WERI-Rb-1 (cell line): ENCODE results near the gene TMEM40.

ENCODE experiments used
- DNase-seq: peaks from one replicate; pipeline ENCODE4 v3.0.0-alpha.2; 2020
- H3K27ac ChIP-seq: fragments of 250-450 bp; sonication (Bioruptor Pico); 2 replicates; pipeline ENCODE4 v1.5.1; 2020; ENCODE audit warnings: mild to moderate bottlenecking, moderate library complexity
- H3K27me3 ChIP-seq: fragments of 250-450 bp; sonication (Bioruptor Pico); 2 replicates; pipeline ENCODE4 v1.5.1; 2021; ENCODE audit warnings: mild to moderate bottlenecking, low read depth, moderate library complexity; ENCODE audit not compliant: insufficient read depth, severe bottlenecking
- H3K36me3 ChIP-seq: fragments of 250-450 bp; sonication (Bioruptor Pico); 2 replicates; pipeline ENCODE4 v1.5.1; 2020; ENCODE audit warnings: mild to moderate bottlenecking, moderate library complexity
- H3K4me3 ChIP-seq: 2 replicates; pipeline ENCODE4 v1.5.1; 2011; ENCODE audit warnings: low read depth, mild to moderate bottlenecking, control low read depth, low read length
- H3K9me3 ChIP-seq: fragments of 250-450 bp; sonication (Bioruptor Pico); 2 replicates; pipeline ENCODE4 v1.5.1; 2021; ENCODE audit warnings: mild to moderate bottlenecking, moderate library complexity; ENCODE audit not compliant: severe bottlenecking
- CTCF ChIP-seq: IDR thresholded peaks from 2 replicates; pipeline ENCODE4 v1.5.1; 2011; ENCODE audit warnings: low read depth, mild to moderate bottlenecking, control low read depth, inconsistent platforms, low read length

Gene TMEM40

DNA sequence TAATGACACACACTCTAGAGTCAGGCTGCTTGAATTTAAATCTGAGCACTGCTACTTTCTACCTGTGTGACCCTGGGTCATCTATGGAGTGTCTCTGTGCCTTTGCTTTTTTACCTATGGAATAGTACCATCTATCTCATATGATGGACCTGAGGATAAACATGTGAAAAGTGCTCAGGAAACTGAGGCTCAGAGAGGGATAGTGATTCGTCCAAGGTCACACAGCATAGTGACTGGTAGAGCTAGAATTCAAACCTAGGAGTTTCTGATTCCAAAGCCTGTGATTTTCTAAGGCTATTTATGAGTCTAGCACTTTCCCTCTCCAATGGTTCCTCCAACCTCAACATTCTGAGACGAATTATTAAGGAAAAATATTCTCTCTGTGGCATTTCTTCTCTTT lies 63.1 kb downstream of the TMEM40 start:
- no peaks in the 10 kb centered on the region for H3K9me3 ChIP-seq
- H3K27ac ChIP-seq, result no peak overlapping the region
- no peak overlapping the region for H3K4me3 ChIP-seq
- H3K27me3 ChIP-seq, result no peaks in the 10 kb centered on the region
- TF ChIP-seq CTCF, result no peak
- no peak for DNase-seq
- H3K36me3 ChIP-seq, result no peaks in the 10 kb centered on the region

- no peak overlapping the region for H3K4me3 ChIP-seq
- H3K36me3 ChIP-seq, result no peaks in the 10 kb centered on the region
- no peak for TF ChIP-seq CTCF
- no peak overlapping the region for H3K27ac ChIP-seq
- H3K27me3 ChIP-seq, result no peaks in the 10 kb centered on the region
- DNase-seq, result no peak
- H3K9me3 ChIP-seq, result no peaks in the 10 kb centered on the region
Measured at GRCh38 chr3:12695112-12695511, 63.9 kb downstream of the TMEM40 start.

DNA sequence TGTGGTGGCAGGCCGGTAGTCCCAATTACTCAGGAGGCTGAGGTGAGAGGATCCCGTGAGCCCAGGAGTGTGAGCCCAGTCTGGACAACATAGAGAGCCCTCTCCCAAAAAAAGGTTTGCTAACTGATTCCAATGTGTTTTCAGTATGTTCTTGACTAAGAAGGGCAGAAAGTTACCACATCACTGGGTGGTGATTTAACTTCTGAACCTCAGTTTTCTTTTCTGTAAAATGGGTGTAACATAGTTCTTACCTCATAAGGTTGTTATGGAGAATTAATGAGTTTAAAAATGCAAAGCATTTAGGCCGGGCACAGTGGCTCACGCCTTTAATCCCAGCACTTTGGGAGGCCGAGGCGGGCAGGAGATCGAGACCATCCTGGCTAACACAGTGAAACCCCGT lies 66.6 kb downstream of the TMEM40 start:
- Histone ChIP-seq H3K36me3 (no peaks in the 10 kb centered on the region), H3K27ac (no peak overlapping the region), H3K27me3 (no peaks in the 10 kb centered on the region), H3K9me3 (no peaks in the 10 kb centered on the region), H3K4me3 (no peak overlapping the region)
- no peak for TF ChIP-seq CTCF
- no peak for DNase-seq

- no peak for DNase-seq
- Histone ChIP-seq H3K36me3 (no peaks in the 10 kb centered on the region), H3K27me3 (no peaks in the 10 kb centered on the region), H3K27ac (no peak overlapping the region; the same call in none of the 2 replicates), H3K4me3 (no peak overlapping the region), H3K9me3 (no peaks in the 10 kb centered on the region)
- TF ChIP-seq CTCF, result peak; percentile 10; the same call in 1 of the 2 replicates
Measured at GRCh38 chr3:12689997-12690711, 68.9 kb downstream of the TMEM40 start.

DNA sequence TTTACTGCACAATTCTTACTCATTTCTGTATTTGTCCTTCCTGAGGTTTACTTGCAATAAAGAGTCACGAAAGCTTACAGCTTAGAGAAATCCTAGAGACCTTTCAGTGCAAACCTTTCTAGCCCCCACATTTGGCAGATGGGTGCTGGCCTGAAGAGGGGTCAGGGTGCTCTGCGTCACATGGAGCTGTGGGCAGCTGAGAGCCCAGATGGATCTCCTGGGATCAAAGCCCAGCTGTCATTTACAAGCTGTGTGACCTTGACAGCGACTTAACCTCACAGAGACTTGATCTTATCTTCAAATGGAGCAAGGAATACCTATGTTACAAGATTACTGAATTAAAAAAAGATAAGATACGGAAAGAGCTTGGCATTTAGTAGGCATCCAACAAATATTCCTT lies 71.1 kb downstream of the TMEM40 start:
- DNase-seq, result peak; percentile 94
- peak overlapping the region; percentile 90 for H3K27ac ChIP-seq
- H3K36me3 ChIP-seq, result no peaks in the 10 kb centered on the region
- no peaks in the 10 kb centered on the region for H3K27me3 ChIP-seq
- TF ChIP-seq CTCF, result no peak
- H3K4me3 ChIP-seq, result peak overlapping the region; percentile 22
- no peaks in the 10 kb centered on the region for H3K9me3 ChIP-seq

GRCh38 chr3:12686096-12686495 lies 73.0 kb downstream of the TMEM40 start:
- no peaks in the 10 kb centered on the region for H3K27me3 ChIP-seq
- no peak overlapping the region for H3K4me3 ChIP-seq
- DNase-seq, result no peak
- H3K9me3 ChIP-seq, result no peaks in the 10 kb centered on the region
- no peak for TF ChIP-seq CTCF
- H3K36me3 ChIP-seq, result no peaks in the 10 kb centered on the region
- no peak overlapping the region for H3K27ac ChIP-seq
